Neural crest cell (in vitro differentiated cells): ENCODE data around the gene PFKL. TPM values are rescaled to one million over a fixed set of nuclear protein-coding genes. Genes with fewer than 3 reads are reported as not detected.
A peak's percentile ranks its signal among the peaks of the same experiment; 100 is the strongest.

ENCODE experiments used
- DNase-seq: peaks from one replicate; pipeline ENCODE4 v3.0.0; 2021; ENCODE audit warnings: low read depth, mixed read lengths, low spot score
- H3K27ac Mint-ChIP-seq: one replicate; pipeline ENCODE4 v1.8.0; 2021; ENCODE audit warnings: mild to moderate bottlenecking, mixed read lengths; ENCODE audit not compliant: unreplicated experiment
- H3K27me3 Mint-ChIP-seq: 2 replicates; pipeline ENCODE4 v1.8.0; 2021; ENCODE audit warnings: low read depth, mild to moderate bottlenecking, mixed read lengths
- H3K36me3 Mint-ChIP-seq: 2 replicates; pipeline ENCODE4 v1.8.0; 2021; ENCODE audit warnings: low read depth, mild to moderate bottlenecking, mixed read lengths
- H3K4me1 Mint-ChIP-seq: 2 replicates; pipeline ENCODE4 v1.8.0; 2021; ENCODE audit warnings: mixed read lengths
- H3K4me3 Mint-ChIP-seq: one replicate; pipeline ENCODE4 v1.8.0; 2021; ENCODE audit warnings: mild to moderate bottlenecking, mixed read lengths
- H3K9me3 Mint-ChIP-seq: 2 replicates; pipeline ENCODE4 v1.8.0; 2021; ENCODE audit warnings: mixed read lengths
- CTCF ChIP-seq: fragments of 200-600 bp; sonication (generic); conservative IDR thresholded peaks from 2 replicates; pipeline ENCODE4 v1.5.0; 2021; ENCODE audit warnings: antibody characterized with exemption, mild to moderate bottlenecking
- total RNA-seq: library from RNA; stranded (reverse); gene quantifications from 2 replicates; pipeline ENCODE4 v1.2.1, GENCODE V29; 2021

The PFKL gene
- total RNA-seq, 1 donor from 2014 or later: 96.1 TPM

GRCh38 chr21:44332965-44333364 is 33.1 kb downstream of the PFKL start:
- H3K36me3 Mint-ChIP-seq: peaks cover 3% of the 10 kb centered on the region
- peak overlapping the region; percentile 38 for H3K4me3 Mint-ChIP-seq
- peaks cover 16% of the 10 kb centered on the region for H3K4me1 Mint-ChIP-seq
- no peak for TF ChIP-seq CTCF
- peaks cover 3% of the 10 kb centered on the region for H3K27me3 Mint-ChIP-seq
- H3K9me3 Mint-ChIP-seq: no peaks in the 10 kb centered on the region
- no peak overlapping the region for H3K27ac Mint-ChIP-seq
- DNase-seq: no peak

DNA sequence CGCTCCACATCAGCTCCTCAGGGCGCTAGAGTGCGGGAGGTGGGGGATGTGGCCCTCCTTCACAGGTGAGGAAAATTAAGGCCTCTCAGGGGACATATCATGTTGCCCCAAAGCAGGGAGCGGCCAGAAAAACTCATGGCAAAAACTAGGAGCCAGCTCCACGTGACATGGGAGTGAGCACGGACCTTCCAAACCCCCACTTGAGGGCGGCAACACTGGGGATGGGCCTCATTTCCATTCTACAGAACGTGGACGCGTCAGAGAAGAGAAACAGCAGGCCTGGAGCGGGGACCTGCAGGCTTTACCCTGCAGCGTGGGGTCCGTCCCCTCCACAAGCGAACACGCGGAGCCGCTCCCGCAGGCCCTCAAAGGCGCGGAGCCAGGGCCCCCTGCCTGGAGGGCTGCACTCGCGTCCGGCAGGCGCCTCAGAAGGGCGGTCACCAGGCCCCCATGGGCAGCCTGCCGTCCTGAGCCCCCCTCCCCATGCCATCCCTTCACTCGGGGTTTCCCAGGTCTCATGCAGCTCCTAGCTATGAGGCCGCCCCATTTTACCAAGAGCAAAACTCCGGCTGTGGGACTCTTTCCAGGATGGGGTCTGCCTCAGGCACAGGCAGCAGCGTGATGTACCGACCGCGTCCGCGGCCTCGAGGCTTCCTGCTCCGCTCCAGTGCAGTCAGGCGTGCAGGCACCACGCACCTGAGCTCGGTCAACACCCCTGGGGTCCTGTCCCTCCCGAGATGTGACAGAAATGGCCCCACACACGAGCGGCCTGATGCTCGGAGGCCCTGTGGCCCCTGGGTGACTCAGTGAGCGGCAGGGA is 33.9 kb downstream of the PFKL start:
- DNase-seq: no peak
- peaks cover 3% of the 10 kb centered on the region for H3K27me3 Mint-ChIP-seq
- H3K4me1 Mint-ChIP-seq: peaks cover 21% of the 10 kb centered on the region
- H3K27ac Mint-ChIP-seq: no peak overlapping the region
- no peak for TF ChIP-seq CTCF
- no peaks in the 10 kb centered on the region for H3K9me3 Mint-ChIP-seq
- peaks cover 3% of the 10 kb centered on the region for H3K36me3 Mint-ChIP-seq
- no peak overlapping the region for H3K4me3 Mint-ChIP-seq

DNA sequence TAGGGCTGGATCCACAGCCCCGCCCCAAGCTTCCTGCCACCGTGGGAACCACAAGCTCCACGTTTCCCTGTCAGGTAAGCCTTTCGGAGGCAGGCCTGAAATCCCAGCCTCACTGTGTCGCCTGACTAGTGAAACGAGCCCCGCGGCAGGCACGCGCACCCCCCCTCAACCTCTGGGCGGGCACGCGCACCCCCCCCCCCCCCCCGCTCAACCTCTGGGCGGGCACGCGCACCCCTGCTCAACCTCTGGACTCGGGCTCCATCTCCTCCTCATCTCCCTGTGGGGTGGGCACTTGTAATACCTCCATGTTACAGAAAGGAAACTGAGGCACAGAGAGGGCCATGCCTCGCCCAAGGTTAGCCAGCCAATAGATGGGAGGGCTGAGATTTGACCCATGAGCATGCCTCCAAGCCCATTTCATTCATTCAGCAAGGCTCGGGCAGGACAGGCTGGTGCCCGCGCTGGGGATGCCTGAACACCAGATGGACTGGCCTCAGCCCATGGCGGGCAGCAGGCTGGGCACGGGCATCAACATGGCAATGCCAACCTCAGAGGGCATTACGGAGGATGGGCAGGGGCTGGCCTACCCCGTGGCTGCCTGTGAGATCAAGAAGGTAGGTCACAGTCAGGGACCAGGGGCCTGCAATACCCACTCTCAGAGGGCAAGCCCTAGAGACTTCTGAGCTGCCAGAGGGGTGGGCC is 34.6 kb downstream of the PFKL start:
- Mint-ChIP-seq H3K36me3 (peaks cover 3% of the 10 kb centered on the region), H3K27me3 (peaks cover 3% of the 10 kb centered on the region), H3K4me3 (peak overlapping the region; percentile 51), H3K27ac (no peak overlapping the region), H3K4me1 (peaks cover 23% of the 10 kb centered on the region), H3K9me3 (no peaks in the 10 kb centered on the region)
- no peak for TF ChIP-seq CTCF
- no peak for DNase-seq

DNA sequence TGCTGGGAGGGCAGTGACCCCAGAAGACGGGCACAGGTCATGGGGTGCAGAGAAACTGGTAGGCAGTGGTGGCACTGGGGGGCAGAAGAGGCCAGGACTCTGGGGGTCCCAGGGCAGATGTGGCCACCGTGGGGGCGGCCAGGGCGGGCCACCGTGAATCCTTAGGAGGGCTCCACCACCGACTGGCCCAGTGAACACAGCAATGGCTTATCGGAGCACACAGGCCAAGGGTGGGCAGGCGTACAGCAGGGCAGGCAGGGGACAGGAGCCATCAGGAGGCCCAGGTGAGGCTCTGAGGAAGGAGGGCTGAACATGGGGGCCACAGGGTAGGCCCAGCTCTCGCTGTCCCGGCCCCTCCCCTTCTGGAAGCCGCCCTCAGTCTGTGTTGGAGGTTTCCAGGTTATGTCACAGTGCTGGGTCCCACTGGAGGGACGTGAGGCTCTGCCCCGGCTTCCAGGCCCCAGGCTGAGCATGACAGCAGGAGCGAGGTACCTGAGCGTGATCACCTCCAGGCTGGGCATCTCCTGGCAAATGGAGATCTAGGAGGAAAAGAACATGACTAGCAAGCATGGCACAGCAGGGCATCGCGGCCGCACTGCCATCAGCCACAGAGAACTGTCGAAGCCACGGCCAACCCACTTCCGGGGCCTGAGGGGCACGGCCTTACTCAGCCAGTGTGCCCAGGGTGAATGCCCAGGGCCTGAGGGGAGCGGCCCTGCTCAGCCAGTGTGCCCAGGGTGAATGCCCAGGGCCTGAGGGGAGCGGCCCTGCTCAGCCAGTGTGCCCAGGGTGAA is 35.6 kb downstream of the PFKL start:
- Mint-ChIP-seq H3K4me3 (peak overlapping the region; percentile 51), H3K4me1 (peaks cover 32% of the 10 kb centered on the region), H3K27me3 (peaks cover 3% of the 10 kb centered on the region), H3K36me3 (peaks cover 3% of the 10 kb centered on the region), H3K9me3 (no peaks in the 10 kb centered on the region), H3K27ac (no peak overlapping the region)
- no peak for DNase-seq
- no peak for TF ChIP-seq CTCF

DNA sequence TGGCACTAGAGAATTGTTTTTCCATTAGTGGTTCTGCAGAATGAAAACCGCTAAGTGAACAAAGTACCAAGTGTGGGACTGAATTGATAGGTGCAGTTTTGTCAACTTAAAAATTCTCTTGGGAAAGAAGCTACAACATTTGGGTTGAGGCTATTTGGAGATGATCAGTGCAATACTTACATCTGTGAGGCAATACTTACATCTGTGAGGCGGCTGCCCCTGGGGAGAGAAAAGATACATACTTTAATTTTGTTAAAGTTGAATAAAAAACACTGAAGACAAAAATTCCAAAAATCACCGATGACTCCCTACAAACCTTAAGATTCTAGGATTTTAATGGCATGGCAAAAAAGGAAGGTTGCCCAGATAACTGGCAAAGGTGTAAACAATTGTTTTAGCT is 37.6 kb downstream of the PFKL start:
- H3K36me3 Mint-ChIP-seq: no peaks in the 10 kb centered on the region
- no peak overlapping the region for H3K27ac Mint-ChIP-seq
- TF ChIP-seq CTCF: no peak
- H3K4me3 Mint-ChIP-seq: peak overlapping the region; percentile 71
- H3K27me3 Mint-ChIP-seq: no peaks in the 10 kb centered on the region
- no peak for DNase-seq
- H3K9me3 Mint-ChIP-seq: no peaks in the 10 kb centered on the region
- H3K4me1 Mint-ChIP-seq: peaks cover 30% of the 10 kb centered on the region
